Ureter (tissue), 1 donor: ENCODE measurements around the gene PRR16. TPM values are rescaled to one million over a fixed set of nuclear protein-coding genes. Genes with fewer than 3 reads are reported as not detected.
"Not testable (repeated sequence)": the region's sequence is repeated elsewhere in the genome, so short reads cannot be mapped to it uniquely, and the experiment has no call there.

Source experiments
- DNase-seq: peaks from one replicate; pipeline ENCODE4 v3.0.0-alpha.2; 2020; ENCODE audit warnings: low spot score
- total RNA-seq: library from RNA; stranded (reverse); gene quantifications from one replicate; pipeline ENCODE4 v1.2.4, GENCODE V29; 2023
- donor health status: DM: yes; HTN: yes; CAD: no.

PRR16 gene
- total RNA-seq, 1 donor from 2014 or later = 4.2 TPM

DNA sequence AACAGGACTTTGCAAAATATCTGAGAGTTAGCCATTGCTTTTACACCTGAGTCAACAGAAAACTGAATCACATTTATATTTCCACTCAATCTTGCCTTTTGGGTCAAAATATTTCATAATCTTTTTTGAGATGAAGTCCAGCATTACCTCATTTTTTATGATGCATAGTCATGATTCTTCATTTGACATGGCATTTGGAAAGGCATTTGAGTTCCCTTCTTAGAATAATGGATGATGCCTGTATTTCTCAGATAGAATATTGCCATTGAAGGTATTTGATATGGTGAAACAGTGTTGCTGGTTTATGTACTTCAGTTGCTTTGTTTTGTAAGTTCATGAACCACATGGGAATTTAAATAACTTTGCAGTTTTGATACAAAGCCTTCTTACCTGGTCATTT, 180.4 kb downstream of the PRR16 start:
- no peak for DNase-seq

DNA sequence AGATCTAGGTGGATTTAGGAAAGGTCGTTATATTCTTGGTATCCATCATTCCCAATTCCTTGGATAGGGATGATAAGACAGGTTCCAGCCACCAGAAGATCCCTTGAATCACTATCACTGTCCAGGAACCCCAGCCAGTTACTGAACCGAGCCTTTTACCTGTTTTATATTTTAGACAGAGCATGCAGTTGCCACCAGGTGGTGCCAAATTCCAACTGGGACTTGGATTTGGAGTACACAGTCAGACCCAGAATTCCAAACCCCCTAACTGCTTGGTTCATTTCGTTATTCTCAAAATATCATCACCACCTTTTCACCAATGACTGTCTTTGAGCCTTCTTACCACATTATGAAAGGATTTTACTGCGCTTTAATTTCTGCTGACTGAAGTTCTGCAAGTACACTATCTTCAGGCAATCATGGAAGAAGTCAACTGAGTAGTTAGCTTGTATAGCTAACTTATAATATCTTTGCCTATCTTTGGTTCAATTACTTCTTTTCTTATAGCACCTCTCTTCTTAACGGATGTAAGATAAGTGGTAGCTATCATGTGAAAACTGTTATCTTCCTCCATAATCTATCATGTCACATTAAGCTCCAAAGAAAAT, 191.8 kb downstream of the PRR16 start:
- no peak for DNase-seq

DNA sequence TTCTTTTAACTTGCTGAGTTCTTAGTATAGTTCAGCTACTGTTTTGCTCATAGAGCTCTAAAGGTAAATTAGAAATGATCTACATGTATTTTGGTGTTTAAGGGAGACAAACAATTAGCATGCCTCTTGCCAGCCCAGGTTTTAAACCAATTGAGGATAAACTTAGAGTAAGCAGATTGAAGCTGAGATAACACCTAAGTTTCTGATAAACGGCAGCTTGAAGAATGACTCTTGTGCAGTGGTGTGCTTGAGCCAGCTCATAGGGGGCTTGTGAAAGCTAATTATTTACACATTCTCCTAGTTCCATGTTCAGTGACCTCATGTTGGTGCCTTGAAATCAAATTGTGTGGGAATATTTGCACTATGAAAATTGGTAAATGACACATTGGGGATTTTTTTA, 193.0 kb downstream of the PRR16 start:
- DNase-seq = no peak

DNA sequence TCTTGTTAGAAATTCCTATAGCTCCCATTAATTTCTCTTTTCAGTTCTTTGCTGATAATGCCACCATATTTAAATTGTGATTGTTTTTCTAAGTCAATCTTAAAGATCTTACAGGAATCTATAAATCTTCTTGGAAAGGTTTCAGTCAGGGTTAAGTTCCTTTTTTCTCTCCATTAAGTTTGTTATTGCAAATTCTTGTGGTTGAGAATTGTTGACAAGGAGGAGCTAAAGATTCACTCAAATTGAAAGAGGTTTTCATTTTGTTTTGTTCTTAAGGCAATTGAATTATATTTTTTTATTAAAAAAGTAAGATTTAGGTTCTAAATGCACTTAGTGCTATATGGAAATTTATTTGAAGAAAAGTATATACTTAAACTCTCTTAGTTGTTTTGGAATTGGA, 213.4 kb downstream of the PRR16 start:
- DNase-seq = no peak

DNA sequence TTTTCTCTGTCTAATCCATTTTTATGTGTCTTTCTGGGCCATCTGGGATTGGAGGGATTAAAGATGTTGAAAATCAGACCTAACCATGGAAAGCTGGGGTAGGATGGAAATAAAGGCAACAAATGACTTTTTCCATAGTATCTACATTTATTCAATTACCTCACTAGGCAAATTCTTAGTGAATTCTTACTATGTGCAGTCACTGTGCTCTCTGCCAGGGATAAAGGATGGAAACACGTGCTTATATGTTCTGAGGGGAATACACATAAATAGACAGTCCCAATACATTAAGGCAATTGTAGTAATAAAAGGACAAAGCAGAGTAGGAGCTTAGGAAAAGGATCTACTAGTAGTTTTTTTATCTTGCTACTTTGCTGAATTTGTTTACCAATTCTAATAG, 214.2 kb downstream of the PRR16 start:
- DNase-seq = no peak

DNA sequence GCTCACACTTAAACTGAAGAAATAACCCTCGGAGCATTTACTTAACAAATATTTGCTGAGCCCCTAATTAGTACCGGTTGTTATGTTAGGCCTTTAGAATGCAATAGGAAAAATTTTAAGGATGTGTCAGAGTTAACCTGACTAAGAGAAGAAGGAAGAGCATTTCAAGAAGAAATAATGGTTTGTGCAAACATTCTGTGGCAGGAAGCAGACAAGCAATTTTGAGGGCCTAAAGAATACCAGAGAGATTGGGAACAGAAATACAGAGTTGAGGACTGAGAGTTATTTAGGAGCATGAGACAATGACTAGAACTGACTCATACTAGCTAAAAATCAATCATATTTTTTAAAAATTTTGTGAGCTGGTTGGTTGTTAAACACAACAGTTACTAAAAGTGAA, 218.8 kb downstream of the PRR16 start:
- DNase-seq = no peak

DNA sequence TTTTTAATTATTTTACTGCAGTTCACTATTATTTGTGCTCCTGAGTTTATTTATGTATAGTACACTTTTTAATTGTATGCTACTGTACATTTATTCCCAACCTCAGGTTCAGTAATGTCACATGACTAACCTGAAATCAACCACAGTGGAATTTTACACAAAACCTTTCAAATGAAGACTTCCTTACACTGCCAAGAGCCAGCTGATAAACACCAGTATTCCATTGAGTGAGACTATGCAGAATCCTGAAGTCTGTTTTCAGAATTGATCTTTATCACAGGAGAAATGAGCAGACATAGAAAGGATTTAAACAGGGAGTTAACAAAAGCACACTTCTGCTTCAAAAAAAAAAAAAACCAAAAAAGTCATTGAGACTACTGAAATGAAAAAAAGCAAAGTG, 219.5 kb downstream of the PRR16 start:
- no peak for DNase-seq

DNA sequence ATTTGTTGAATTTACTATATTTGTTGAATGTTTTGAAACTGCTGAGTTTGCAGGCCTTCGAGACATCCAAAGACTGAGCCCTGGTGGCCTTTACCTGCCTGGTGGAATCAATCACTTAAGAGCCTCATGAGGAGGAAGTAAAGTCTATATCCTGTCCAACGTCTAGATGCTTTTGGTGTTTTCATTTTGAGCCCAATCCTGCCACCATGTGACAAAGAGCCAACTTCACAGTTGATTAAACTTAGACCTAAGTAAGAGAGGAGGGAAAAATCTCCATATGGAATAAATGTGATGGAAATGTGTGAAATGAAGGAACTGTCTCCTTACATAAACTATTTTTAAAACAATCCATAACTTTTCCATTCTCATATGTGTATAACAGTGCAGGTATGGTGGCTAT, 220.1 kb downstream of the PRR16 start:
- no peak for DNase-seq

DNA sequence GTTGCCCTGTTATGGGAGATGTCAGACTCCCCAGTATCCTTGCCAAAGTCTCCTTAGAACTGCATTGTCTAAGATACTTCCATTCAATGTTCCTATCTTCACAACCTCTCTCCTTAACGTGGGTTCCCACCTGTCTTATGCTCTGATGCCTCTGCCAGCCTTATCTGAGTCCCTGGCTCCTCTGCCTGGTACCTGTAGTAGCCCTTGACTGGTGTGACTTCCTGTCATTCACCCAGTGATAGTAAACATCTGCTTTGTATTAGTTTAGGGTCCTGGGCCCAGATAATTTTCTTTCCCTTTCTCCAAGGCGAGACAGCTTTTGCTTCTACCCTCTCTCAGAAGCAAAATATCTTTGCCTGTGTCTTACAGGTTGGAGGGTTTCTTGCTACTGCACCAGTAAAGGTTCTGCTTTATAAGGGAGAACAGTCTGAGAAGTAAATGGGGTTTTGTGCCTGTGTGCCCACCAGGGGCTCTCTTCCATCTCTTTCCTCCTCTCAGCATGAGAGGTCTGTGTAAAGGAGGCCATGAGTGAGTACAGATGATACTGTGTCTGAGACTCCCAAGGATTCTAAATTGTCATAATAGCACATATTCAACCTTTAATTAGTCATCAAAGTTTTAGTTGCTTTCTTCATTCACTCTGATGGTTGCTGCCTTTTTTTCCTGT, 220.8 kb downstream of the PRR16 start:
- DNase-seq = no peak

DNA sequence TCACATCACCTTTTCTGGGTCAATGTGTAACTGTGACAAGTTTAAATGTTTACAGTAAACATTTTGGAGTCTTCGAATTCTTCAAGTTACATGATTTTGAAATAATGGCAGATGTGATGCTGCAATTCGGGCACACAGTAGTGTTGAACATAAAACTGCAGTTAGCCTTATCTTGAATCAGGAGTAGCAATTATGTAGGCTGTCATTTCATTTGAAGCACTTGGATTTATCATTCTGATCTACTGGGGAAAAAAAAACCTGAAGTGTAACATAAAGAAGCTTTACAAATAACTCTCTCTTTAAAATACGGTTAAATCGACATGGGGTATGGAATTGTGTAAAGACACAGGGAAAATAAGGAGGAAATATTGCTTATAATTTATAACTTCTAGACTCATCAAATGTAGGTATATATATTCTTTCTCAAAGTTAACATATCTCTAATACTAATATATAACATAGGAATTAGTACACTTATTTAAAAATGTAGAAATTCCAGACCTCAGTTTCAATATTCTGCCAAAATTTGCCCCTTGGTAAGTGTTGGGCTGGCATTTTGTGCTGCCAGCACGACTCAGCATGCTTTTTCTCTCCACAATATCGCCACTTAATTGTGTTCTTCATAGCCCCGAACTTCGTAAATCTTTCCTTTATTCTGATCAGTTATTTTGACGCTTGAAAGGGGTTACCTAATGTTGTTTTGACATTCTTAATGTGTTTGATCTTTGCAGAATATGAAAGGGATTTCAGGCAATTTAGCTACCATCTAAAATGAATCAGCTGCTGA, 226.7 kb downstream of the PRR16 start:
- no peak for DNase-seq

DNA sequence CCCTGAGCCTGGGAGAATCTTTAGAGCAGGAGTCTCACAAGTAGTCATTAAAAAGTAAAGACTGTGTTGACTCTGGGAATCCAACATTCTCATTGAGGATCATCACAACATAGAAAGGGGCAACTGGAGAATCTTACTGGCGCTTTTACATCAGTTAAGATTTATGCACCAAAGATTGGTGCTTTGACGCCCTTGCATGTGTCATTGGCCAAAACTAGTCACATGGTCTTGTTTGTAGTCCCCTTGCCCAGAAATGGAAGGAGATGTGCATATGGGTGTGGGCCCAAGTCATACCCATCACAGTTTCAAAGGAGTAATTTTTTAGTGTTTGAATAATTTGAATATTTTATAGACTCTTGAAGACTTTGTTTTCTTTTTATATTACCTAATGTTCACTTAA, 228.2 kb downstream of the PRR16 start:
- DNase-seq = no peak

DNA sequence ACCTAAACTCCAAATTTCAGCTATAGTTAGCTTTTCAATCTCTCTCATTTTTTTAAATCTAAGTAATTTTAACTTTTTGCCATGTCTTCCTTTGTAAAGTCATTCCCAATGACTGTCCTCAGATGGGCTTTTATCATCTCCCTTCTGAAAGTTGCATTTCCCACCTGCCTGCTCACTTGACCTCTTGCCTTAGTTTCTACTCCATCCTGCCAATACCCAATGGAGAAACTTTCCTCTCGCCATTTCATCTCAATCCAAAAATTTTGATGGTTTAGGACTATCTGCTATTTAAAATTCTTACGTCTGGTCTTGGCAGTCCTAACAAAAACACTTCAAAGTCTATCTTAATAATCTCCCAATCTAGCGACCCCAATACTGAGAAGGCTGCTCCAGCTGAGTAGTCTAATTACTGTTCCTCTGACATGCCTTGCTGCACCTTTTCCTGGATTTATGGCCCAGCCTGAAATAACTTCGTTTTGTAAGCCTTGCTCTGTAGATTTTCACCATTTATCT, 231.3 kb downstream of the PRR16 start:
- no peak for DNase-seq

DNA sequence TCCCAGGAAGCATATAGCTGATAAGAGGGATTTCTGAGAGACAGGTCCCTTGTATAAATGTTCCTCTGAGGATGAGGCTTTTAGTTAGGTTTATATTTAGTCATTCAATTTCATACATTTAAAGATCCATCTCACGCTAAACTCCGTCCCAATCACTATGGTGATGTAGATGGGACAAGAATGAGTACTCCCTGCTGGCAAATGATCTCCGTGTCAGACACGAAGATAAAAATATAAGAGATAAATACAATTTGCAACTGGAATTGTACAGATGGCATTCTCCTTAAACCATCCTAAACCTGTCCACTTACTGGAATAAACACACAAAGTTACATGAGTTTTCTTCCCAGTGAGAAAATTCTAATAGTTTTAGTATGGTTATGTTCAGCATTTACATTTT, 233.0 kb downstream of the PRR16 start:
- no peak for DNase-seq

DNA sequence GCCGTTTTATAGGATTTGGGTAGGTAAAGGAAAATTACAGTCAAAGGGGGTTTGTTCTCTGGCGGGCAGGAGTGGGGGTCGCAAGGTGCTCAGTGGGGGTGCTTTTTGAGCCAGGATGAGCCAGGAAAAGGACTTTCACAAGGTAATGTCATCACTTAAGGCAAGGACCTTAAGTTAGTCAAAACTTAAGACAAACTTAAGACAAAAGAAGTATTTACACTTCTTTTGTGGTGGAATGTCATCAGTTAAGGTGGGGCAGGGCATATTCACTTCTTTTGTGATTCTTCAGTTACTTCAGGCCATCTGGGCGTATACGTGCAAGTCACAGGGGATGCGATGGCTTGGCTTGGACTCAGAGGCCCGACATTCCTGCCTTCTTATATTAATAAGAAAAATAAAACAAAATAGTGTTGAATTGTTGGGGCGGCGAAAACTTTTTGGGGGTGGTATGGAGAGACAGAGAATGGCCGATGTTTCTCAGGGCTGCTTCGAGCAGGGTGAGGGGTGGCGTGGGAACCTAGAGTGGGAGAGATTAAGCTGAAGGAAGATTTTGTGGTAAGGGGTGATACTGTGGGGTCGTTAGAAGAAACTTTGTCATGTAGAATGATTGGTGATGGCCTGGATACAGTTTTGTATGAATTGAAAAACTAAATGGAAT, 233.7 kb downstream of the PRR16 start:
- not testable (repeated sequence) for DNase-seq

DNA sequence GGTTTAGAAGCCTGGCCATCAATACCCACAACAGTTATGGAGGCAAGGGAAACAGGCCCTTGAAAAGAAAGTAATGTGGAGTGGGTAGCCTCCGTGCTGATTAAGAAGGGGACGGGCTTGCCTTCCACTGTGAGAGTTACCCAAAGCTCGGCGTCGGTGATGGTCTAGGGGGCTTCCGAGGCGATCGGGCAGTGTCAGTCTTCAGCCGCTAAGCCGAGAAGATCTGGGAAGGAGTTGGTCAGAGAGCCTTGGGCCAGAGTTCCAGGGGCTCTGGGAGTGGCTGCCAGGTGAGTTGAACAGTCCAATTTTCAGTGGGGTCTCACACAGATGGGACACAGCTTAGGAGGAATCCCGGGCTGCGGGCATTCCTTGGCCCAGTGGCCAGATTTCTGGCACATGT, 236.6 kb downstream of the PRR16 start:
- not testable (repeated sequence) for DNase-seq

DNA sequence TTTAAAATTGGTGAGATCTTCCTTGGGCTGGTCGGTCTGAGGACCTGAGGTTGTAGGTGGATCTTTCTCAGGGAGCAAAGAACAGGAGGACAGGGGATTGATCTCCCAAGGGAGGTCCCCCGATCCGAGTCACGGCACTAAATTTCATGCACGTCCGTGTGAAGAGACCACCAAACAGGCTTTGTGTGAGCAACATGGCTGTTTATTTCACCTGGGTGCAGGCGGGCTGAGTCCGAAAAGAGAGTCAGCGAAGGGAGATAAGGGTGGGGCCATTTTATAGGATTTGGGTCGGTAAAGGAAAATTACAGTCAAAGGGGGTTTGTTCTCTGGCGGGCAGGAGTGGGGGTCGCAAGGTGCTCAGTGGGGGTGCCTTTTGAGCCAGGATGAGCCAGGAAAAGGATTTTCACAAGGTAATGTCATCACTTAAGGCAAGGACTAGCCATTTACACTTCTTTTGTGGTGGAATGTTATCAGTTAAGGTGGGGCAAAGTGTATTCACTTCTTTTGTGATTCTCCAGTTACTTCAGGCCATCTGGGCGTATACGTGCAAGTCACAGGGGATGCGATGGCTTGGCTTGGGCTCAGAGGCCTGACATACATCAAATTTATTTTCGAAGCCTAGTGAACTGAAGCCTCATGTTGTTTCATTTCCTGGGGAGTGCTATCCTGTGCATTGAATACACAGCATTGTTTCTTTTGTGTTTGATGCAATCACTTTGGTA, 238.9 kb downstream of the PRR16 start:
- not testable (repeated sequence) for DNase-seq

DNA sequence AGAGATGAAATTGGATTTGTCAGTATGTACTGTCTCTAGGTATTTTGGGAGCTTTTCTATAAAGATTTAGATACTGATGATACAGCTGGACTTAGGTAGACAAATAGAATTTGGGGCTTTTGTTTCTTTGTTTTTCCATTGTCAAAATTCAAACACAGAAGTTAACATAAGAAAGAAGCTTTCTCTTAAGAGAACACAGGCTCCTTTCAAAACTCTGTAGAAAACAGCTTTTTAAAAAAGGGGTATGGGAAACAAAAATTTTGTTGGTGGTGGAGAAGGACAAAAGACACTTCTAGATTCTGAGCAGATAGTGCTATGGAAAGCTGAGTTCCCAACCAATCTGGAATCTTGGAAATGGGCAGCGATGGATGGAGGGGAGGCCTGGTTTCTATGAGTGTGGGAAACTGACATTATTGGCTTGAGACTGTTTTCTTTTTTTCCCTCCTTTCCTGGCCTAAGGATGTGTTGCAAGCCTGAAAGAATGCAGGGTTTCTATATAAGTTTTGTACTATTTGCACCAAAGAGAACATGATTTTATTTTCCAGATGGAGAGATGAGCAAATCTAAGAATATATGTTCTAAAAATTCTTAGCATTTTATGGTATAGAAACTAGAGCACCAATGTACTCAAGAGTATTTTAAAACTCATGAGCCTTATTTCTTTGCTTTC, 240.0 kb downstream of the PRR16 start:
- no peak for DNase-seq

DNA sequence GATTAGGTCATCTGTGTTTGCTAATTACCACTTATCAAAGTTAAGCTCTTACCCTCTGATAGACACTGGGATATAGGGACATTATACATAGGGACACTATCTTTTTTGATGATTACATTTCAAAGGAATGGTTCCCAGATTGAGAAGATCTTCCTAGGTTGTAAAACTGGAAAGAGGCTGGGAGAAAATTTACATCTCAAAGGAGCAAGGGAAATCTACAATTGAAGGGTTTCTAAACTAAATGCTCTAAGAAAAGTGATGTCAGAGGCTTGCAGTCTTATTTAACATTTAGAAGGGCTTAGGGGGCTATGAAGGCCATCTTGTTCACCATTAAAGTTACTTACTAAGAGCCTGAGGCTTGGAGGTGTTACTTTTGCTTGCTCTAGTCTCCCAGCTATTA, 242.8 kb downstream of the PRR16 start:
- no peak for DNase-seq

DNA sequence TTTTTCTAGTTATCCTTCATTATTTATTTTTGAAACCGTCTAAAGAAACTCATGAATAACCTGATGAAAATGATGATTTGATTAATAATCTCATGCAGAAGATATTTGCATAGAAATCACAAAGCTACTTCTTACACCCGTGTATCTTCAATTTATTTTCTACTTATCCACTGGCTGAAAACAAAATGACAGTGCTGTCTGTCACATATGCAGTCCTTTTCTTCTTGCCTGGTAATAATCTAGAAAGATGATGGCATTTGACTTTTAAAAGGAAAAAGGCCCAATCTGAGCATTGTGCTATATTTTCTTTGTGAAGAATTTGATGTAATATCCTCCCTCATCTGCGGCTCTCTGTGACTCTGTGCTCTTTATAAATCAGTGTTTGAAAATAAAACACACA, 253.3 kb downstream of the PRR16 start:
- DNase-seq = no peak

DNA sequence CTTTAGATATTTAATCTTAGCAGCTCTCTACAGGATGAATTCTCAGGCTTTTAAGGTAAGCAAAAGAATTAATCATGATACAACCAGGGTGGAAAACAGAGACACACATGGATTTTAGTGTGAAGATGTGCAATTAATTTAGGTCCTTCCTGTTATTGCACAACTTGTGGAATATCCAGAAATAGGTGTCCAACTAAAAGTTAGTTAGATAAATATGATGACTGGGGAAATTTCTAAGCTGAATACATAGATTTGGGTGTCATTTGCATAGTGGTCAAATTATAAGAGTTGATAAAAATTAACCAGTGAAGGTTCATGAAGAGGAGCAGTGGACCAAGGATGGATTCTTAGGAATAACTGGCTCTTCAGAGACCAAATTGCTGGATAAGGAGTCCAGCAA, 266.1 kb downstream of the PRR16 start:
- no peak for DNase-seq

DNA sequence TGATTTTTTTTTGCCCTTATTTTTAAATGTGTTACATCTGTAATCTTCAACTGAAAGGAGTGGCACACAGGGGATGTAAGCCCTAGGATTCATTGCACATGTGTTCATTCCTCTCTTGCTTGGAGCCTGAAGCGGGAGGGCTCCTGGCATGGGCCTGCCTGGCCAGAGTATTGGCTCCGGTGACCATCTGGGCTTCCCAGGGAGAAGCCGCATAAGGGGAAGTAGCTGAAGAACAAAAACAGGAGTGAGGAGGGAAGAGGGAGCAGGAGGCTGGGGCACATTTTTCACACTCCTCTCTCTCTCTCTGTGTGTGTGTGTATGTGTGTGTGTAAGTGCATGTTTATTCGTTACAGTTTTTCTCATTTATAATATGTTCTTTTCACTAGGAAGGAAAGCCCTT, 269.9 kb downstream of the PRR16 start:
- DNase-seq = no peak
